Hematopoietic multipotent progenitor cell treated with erythropoietin and hydrocortisone succinate and interleukin-3 and kit ligand, for 4 days (in vitro differentiated cells): ENCODE measurements around the gene PRSS57.
A peak's percentile ranks its signal among the peaks of the same experiment; 100 is the strongest.

ENCODE experiments used
- DNase-seq: peaks from one replicate; pipeline ENCODE4 v3.0.0-alpha.2; 2015

The PRSS57 gene

DNA sequence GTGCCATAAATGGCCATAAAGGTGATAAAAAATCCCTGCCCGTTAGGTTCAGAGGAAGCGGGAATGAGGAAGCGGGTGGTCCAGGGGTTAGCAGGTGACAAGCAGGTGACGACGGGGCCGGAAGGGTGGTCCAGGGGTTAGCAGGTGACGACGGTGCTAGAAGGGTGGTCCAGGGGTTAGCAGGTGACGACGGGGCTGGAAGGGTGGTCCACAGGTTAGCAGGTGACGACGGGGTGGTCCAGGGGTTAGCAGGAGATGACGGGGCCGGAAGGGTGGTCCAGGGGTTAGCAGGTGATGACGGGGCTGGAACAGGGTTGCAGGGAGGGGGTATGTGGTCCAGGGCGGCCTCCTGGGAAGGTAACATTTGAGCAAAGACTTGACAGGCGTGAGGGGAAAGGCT is 6.3 kb downstream of the PRSS57 start:
- DNase-seq: no peak

DNA sequence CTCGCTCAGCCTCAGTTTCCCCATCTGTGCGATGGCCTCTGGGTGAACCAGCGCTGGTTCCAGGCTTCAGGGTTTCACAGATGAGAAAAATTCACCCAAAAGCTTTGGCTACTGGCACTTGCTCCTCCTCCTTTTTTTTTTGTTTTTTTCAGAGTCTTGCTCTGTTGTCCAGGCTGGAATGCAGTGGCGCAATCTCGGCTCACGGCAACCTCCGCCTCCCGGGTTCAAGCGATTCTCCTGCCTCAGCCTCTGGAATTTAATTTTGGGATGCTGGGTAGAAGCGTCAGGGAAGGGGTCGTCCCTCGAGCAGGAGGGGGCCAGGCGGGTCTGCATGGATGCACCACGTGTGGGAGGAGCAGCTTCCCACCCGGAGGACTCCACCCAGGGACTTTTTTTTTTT is 7.0 kb downstream of the PRSS57 start:
- no peak for DNase-seq

DNA sequence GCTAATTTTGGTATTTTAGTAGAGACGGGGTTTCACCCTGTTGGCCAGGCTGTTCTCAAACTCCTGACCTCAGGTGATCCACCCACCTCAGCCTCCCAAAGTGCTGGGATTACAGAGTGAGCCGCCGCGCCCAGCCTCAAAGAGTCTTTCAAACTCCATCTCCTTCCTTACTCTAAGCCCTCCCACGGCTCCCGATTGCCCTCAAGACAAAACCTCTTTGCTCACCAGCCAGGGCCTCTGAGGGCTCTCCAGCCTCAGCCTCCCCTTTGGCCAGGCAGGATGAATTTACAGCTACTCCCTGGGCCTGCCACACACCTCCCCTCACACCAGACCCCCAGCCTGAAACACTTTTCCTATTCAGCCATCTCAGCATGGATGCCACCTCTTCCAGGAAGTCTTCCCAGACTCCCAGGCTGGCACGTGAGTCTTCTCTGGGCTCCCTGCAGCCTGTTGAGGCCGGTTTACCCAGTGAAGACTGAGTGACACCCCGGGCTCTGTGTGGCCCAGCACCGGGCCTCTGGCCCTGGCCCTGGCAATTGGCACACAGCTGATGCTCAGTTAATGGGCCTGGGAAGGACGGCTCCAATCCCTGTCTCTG is 7.6 kb downstream of the PRSS57 start:
- DNase-seq: no peak

DNA sequence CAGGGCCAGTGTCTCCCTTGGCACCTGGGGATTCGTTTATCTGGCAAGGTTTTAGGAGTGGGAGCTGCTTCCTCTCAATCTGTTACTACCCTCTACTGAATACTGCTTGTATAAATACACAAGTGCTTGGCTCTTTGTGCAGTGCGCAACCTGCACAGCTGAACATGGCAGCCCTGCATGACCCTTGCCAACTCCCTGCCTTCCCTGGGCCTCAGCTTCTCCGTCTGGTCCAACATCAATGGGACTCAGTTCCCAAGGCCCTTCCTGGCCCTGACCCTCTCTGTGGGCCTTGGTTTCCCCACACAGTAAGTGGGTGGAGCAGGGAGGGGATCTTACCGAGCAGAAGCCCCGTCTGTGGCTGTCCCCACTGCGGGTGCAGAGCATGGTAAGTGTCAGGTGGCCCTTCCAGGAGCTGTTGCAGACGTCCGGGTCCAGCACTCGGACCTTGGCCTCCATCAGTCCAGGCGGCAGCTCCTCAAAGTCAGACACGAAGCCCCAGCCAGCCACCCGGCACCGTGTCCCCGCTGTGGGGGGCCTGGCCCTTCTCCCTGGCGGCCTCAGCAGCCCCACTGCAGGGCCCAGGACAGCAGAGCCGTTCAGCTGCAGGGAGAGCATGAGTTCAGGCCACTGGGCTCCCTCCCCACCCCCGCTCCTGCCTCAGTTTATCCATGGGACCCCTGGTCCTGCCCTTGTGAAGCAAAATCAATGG is 8.5 kb downstream of the PRSS57 start:
- no peak for DNase-seq

DNA sequence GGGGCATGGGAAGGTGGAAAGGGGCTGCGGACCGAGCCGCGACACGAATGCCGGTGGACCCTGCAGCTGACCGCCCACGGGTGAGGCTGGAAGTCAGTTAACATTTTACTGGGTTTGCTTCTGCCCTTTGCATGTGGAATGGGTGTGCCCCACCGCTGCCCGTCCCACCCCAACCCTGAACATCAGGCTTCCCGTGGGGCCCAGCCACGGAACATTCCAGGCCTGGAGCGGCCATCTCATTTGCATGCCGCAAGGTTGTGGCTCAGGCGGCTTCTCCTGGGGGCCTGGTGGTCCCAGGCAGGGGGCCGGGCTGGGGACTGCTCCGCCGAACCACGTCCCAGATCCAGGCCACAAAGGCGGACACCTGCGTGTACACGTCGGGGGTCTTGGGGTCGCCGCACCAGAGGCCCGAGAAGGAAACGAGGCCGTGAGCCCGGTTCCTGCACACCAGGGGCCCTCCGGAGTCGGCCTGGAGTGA is 9.8 kb downstream of the PRSS57 start:
- DNase-seq: no peak

DNA sequence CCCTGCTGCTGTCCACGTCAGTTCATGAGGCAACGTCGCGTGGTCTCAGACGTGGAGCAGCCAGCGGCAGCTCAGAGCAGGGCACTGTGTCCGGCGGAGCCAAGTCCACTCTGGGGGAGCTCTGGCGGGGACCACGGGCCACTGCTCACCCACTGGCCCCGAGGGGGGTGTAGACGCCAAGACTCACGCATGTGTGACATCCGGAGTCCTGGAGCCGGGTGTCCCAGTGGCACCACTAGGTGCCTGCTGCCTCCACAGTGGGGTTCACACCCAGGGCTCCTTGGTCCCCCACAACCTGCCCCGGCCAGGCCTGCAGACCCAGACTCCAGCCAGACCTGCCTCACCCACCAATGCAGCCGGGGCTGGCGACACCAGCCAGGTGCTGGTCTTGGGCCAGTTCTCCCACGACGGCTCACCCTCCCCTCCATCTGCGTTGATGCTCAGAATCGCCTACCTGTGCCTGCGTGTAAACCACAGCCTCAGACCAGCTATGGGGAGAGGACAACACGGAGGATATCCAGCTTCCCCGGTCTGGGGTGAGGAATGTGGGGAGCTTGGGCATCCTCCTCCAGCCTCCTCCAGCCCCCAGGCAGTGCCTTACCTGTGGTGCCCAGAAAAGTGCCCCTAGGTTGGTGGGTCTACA is 12.5 kb downstream of the PRSS57 start:
- DNase-seq: no peak

DNA sequence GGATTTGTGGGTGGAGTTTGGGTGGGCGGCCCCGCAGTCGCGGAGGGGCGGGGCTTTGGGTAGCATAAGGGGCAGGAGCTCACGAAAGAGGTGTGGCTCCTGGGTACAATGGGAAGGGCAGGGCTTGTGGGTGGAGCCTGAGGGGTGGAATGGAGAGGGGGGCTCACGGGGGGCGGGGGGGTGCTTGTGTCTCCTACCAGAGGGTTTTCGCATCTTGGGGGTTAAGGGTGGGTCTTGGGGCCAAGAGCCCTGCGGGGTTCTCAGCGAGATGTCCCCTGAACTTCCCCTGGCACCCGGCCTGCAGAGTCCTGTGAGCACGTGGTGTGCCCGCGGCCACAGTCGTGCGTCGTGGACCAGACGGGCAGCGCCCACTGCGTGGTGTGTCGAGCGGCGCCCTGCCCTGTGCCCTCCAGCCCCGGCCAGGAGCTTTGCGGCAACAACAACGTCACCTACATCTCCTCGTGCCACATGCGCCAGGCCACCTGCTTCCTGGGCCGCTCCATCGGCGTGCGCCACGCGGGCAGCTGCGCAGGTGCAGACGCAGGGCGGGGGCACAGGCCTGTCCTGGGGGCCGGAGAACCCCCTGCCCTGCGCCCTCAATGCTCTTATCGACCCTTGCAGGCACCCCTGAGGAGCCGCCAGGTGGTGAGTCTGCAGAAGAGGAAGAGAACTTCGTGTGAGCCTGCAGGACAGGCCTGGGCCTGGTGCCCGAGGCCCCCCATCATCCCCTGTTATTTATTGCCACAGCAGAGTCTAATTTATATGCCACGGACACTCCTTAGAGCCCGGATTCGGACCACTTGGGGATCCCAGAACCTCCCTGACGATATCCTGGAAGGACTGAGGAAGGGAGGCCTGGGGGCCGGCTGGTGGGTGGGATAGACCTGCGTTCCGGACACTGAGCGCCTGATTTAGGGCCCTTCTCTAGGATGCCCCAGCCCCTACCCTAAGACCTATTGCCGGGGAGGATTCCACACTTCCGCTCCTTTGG is 13.9 kb downstream of the PRSS57 start:
- DNase-seq: peak; percentile 85

DNA sequence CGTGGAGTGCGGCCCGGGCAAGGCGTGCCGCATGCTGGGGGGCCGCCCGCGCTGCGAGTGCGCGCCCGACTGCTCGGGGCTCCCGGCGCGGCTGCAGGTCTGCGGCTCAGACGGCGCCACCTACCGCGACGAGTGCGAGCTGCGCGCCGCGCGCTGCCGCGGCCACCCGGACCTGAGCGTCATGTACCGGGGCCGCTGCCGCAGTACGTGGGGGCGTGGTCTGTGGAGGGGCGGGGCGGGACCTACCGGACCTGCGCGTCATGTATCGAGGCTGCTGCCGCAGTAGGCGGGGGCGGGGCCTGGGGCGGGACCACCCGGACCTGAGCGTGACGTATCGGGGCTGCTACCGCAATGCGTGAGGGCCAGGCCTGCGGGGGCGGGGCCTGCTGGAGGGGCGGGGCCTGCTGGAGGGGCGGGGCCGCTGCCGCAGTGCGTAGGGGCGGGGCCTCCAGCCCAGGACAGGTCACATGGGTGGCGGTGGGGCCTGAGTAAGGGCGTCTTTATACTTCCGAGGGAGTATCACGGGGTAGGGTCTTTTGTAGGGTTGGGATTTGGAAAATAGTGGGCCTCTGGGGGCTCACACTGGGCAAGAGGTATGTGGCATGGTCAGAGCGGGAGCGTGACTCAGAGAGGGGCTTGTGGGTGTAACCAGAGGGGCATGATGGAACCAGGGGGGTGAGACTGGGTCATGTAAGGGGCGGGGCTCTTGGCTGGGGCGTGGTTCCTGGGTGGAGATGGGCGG is 14.8 kb downstream of the PRSS57 start:
- DNase-seq: peak; percentile 99

DNA sequence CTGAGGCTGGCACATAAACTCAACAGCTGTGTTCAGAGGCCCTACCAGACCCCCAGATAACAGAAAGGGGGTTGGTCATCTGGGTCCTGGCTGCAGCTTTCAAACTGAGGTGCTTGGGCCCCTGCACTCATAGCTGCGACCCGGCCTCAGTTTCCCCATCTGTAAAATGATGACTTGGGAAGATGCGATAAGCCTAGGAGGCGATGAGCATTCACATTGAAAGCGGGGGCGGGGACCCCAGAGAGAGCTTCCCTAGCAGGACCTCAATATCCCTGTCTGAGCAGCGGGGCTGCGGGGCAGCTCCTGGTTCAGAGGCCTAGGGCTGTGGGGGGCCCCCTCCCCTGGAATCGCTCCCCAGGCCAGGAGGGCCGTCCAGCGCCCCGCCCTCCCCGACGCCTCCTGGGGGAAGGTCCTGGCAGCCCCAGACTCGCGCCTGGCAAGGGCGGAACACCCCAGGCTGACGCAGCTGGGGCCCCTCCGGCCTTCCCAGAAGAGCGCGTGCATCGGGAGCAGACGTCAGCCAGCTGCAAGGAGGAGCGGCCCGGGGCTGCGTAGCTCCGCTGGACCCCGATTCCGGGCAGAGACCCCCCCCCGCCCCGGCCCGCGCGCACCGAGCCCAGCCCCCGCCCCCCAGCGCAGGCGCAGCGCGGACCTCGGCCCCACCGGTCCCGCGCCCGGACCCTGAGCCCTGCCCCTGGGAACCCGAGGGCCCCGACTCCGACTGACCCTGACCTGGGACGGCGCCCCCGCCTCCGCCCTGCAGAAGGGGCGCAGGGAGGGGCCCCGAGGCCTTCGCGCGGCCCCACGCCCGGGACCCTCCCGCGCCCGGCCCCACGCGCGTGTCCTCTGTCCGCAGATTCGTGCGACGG is 15.6 kb downstream of the PRSS57 start:
- DNase-seq: peak; percentile 72

DNA sequence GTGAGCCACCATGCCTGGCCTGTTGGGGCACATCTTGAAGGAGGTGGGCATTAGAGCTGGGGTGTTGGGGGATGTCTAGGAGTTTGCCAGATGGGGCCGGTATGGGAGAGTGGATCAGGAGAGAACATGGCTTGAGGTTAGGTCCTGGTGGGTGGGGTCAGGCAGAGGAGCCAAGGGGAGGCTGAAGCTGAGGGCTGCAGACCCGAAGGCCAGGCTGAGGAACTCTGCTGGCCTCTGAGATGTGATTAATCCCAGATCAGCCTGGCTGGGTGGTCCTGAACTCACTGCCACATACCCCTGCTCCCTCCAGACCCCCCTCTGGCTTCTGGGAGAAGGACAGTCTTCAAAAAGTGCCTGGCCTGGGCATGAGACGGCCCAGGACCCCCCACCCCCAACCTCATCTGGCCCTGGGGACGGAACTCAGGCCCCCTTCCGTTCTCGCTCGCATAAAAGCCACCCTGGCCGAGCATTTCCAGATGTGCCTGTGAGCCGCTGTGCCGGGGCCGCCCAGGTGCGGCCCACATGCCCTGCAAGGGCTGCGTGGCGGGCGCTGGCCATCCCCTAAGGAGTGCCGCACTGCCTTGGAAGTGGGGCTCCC is 16.4 kb downstream of the PRSS57 start:
- DNase-seq: no peak

DNA sequence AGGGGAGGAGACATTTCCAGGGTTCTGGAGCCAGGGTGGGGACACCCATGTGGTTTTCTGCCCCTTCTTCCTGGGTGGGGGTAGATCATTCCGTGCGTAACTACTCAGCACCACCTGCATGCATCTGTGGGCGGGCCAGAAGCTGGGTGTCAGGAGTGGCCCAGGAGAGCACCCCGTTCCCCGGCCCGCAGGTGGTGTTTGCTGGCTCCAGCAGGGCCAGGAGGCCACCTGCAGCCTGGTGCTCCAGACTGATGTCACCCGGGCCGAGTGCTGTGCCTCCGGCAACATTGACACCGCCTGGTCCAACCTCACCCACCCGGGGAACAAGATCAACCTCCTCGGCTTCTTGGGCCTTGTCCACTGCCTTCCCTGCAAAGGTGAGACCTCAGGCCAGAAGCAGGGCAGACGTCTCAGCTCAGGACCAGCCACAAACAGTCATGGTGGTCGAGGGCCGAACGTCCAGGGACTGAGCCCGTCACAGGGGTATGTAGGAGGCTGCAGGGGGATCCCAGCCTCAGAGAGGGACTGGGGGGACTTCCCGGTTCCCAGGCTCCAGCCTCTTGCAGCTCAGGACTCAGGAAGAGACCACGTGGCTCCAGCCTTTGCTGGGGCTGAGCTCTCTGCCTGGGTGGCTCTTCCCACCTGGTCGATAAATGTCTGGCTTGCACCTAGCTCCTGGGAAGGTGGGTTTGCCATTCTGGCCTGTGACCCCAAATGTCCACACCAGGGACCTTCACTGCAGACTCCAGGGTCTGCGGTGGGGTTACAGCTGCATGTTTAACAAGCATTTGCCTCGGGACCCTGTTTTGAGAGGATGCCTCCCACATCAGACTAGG is 17.4 kb downstream of the PRSS57 start:
- DNase-seq: no peak

DNA sequence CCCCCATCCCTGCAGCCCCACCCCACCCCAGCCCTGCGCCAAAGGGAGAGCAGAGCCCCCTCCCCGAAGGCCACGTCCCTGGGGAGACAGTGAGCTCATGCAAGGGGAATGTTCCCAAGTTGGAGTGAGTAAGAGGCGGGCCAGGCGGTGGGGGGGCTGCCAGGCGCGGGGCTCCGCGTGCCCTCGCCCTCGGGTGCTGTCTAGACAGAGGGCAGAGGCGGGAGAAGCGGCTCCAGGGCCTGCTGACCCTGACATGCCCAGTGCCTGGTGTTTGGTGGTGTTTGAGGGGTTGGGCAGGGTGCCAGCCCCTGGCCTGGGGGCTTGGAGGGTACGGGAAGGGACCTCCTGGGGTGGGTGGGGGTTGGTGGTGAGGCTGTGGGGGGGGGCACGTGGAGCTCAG is 18.1 kb downstream of the PRSS57 start:
- DNase-seq: no peak

DNA sequence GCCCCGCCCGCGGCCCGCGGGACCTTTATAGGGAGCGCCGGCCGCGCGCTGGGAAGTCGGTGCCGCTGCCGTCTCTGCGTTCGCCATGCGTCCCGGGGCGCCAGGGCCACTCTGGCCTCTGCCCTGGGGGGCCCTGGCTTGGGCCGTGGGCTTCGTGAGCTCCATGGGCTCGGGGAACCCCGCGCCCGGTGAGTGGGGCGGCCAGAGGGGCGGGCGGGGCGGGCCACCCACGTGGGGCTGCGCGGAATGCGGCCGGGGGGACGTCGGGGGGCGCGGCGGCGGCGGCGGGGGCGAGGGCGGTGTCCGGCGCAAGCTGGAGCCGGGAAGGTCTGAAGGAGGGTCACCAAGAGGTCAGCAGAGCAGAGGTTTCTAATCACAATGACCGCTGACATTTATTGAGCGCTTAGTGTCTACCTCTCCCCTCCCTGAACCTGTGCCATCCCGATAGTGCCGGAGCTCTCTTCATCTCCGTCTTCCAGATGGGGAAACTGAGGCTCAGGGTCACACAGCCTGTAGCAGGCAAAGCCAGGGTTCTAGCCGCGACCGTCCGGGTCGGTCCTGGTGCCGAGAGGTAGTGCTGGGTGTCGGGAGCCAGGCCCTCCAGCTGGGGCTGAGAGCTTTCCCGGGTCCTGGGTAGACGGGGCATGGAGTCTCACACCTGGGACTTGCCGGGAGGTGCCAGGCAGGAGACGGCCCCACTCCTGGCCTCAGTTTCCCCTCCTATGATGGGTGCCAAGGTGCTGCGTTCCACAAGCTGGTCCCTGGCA is 18.7 kb downstream of the PRSS57 start, which contains the start of gene FSTL3:
Gene FSTL3, plus strand, starts transcription at position 54 of the 767 bp plus-strand sequence. Its CDS starts 32 bp downstream, at position 86.
- no peak for DNase-seq

DNA sequence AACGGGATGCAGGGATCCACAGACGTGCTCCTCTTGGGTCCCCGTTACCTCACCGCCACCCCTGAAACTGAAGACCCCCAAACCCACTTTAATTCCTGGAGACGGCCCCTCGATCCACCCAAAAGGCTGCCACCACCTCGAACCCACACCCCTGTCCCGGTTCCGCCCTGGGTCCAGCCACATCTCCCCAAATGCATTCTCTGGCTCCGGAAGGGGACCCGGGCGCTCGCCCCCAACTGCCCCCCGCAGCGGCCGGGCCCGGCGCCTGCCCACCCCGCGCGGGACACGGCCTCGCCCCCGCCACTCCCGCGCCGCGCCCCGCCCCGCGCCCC is 19.3 kb downstream of the PRSS57 start:
- no peak for DNase-seq

DNA sequence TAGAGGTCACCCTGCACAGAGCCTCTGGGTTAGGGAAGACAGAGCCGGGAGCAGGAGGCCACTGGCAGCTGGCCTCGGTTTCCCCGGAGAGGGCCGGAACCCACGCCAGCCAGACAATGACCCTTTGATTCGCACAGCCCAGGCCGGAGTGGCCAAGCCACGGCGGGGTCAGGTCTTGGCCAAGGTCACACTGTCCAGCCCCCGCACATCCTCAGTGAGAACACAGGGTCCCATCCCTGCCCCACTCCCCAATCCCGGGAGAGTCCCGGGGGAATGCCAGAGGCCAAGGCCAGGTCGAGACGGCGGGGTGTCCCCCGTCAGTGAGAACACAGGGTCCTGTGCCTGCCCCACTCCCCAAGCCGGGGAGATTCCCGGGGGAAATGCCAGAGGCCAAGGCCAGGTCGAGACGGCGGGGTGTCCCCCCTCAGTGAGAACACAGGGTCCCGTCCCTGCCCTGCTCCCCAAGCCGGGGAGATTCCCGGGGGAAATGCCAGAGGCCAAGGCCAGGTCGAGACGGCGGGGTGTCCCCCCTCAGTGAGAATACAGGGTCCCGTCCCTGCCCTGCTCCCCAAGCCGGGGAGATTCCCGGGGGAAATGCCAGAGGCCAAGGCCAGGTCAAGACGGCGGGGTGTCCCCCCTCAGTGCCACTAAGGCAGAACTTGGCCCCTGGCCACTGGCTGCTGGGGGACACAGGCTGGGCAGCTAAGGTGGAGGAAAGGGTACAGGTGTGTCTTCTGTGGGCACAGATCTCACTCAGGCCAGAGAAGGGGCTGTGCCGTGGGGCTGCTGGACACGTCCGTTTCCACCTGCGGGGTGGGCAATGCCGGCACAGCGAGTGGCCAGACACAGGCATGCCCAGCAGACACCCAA is 20.7 kb downstream of the PRSS57 start:
- DNase-seq: no peak

DNA sequence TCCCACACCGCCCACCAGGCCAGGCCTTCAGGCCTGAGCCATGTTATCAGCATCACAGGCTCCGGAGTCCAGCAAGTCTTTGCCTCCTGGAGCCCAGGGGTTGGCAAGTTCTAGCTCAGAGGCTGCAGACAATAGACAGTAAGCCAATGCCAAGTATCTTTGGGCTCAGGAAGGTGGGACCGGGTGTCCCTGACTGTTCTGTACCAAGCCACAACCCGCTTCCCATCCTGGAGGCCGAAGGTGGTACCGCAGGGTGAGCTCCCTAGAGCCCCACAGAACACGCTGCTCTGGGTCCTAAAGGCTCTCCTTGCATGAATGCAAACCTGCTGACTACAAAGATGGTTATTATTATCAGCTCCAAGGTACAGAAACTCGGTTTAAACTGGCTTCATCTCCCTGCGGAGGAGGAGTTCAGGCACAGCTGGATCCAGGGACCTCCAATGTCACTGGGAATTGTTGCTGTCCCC is 24.6 kb downstream of the PRSS57 start:
- DNase-seq: peak; percentile 67

DNA sequence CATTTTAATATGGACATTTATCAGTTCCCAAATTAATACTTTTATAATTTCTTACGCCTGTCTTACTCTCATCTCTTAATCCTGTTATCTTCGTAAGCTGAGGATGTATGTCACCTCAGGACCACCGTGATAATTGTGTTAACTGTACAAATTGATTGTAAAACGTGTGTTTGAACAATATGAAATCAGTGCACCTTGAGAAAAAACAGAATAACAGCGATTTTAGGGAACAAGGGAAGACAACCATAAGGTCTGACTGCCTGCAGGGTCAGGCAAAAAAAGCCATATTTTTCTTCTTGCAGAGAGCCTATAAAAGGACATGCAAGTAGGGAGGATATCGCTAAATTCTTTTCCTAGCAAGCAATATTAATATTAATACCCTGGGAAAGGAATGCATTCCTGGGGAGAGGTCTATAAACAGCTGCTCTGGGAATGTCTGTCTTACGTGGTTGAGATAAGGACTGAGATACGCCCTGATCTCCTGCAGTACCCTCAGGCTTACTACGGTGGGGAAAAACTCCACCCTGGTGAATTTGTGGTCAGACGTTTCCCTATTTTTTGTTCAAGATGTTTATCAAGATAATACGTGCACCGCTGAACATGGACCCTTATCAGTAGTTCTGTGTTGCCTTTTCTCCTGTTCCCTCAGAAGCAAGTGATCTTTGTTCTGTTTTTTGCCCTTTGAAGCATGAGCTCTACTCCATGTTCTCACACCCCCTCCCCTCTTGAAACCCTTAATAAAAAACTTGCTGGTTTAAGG is 26.4 kb downstream of the PRSS57 start:
- peak; percentile 89 for DNase-seq
